Osteoblast (primary cell): ENCODE results near the gene TCF12. TPM values are rescaled to one million over a fixed set of nuclear protein-coding genes. Genes with fewer than 3 reads are reported as not detected.

Experiments
- DNase-seq: peaks from one replicate; pipeline ENCODE4 v3.0.0; 2011; ENCODE audit warnings: low spot score, mixed read lengths; ENCODE audit not compliant: insufficient read length; ENCODE audit errors: missing footprints
- H2AFZ ChIP-seq: 2 replicates; pipeline ENCODE4 v1.6.0; 2011; ENCODE audit warnings: mild to moderate bottlenecking, low read length
- H3K27ac ChIP-seq: 2 replicates; pipeline ENCODE4 v1.5.1; 2011; ENCODE audit warnings: mild to moderate bottlenecking, low read depth, low read length, moderate library complexity
- H3K27me3 ChIP-seq: 2 replicates; pipeline ENCODE4 v1.6.0; 2012; ENCODE audit warnings: mild to moderate bottlenecking, control low read depth, inconsistent platforms, low read length, moderate library complexity; ENCODE audit not compliant: insufficient read depth
- H3K36me3 ChIP-seq: 2 replicates; pipeline ENCODE4 v1.5.1; 2011; ENCODE audit warnings: mild to moderate bottlenecking, low read length, control low read depth, moderate library complexity; ENCODE audit not compliant: insufficient read depth
- H3K4me1 ChIP-seq: 2 replicates; pipeline ENCODE4 v1.5.1; 2011; ENCODE audit warnings: mild to moderate bottlenecking, low read length, control low read depth, moderate library complexity; ENCODE audit not compliant: insufficient read depth
- H3K4me2 ChIP-seq: 2 replicates; pipeline ENCODE4 v1.6.0; 2011; ENCODE audit warnings: mild to moderate bottlenecking, low read length; ENCODE audit not compliant: insufficient read depth
- H3K4me3 ChIP-seq: fragments of 200-600 bp; sonication (generic); 3 replicates; pipeline ENCODE4 v1.5.1; 2012; ENCODE audit warnings: mild to moderate bottlenecking, low read length, inconsistent platforms; ENCODE audit not compliant: insufficient read depth
- H3K79me2 ChIP-seq: 2 replicates; pipeline ENCODE4 v1.6.0; 2012; ENCODE audit warnings: mild to moderate bottlenecking, low read length, control low read depth, inconsistent platforms; ENCODE audit not compliant: insufficient read depth
- H3K9me3 ChIP-seq: 2 replicates; pipeline ENCODE4 v1.5.1; 2011; ENCODE audit warnings: low read depth, low read length, control low read depth
- H4K20me1 ChIP-seq: 2 replicates; pipeline ENCODE4 v1.6.0; 2012; ENCODE audit warnings: mild to moderate bottlenecking, low read length, control low read depth; ENCODE audit not compliant: insufficient read depth
- total RNA-seq: library from RNA; depleted of rRNA; stranded (reverse); fragments of >200 nt; gene quantifications from 2 replicates; pipeline ENCODE4 v1.2.3, GENCODE V29; 2012
- TF ChIP-seq, protein P1 (sequence below): IDR thresholded peaks from 2 replicates; pipeline ENCODE4 v1.5.1; 2011; ENCODE audit warnings: mild to moderate bottlenecking, low read depth, low read length, moderate library complexity; ENCODE audit errors: extremely low read depth

Gene TCF12
- total RNA-seq, 1 donor: 86.5 TPM

DNA sequence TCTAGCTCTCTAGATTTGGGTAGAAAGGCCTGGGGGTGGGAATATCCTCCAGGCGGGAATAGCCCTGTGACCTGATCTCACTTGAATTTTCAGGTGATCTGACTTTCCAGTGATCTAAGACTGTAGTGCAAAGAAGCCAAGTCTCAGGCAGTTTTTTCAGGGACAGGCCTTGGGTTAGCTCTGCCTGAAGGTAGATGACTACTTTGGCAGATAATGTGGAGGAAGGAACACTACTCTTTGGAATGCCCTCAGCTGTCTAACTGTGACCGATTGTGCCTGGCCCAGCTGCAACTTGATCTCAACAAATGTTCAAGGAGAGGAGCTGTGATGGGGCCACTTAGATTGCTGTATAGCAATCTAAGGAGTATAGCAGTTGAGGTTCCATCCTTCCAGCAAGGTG, 193.7 kb downstream of the TCF12 start:
- TF ChIP-seq, protein P1, sequence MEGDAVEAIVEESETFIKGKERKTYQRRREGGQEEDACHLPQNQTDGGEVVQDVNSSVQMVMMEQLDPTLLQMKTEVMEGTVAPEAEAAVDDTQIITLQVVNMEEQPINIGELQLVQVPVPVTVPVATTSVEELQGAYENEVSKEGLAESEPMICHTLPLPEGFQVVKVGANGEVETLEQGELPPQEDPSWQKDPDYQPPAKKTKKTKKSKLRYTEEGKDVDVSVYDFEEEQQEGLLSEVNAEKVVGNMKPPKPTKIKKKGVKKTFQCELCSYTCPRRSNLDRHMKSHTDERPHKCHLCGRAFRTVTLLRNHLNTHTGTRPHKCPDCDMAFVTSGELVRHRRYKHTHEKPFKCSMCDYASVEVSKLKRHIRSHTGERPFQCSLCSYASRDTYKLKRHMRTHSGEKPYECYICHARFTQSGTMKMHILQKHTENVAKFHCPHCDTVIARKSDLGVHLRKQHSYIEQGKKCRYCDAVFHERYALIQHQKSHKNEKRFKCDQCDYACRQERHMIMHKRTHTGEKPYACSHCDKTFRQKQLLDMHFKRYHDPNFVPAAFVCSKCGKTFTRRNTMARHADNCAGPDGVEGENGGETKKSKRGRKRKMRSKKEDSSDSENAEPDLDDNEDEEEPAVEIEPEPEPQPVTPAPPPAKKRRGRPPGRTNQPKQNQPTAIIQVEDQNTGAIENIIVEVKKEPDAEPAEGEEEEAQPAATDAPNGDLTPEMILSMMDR: no peak
- no peak overlapping the region for H3K4me2 ChIP-seq
- H3K9me3 ChIP-seq: no peaks in the 10 kb centered on the region
- no peak overlapping the region for H2AFZ ChIP-seq
- no peaks in the 10 kb centered on the region for H3K36me3 ChIP-seq
- no peaks in the 10 kb centered on the region for H3K27me3 ChIP-seq
- H3K4me3 ChIP-seq: no peak overlapping the region
- DNase-seq: no peak
- peaks cover 10% of the 10 kb centered on the region for H4K20me1 ChIP-seq
- no peak overlapping the region for H3K27ac ChIP-seq
- H3K4me1 ChIP-seq: peaks cover 1% of the 10 kb centered on the region
- peaks cover 28% of the 10 kb centered on the region for H3K79me2 ChIP-seq

DNA sequence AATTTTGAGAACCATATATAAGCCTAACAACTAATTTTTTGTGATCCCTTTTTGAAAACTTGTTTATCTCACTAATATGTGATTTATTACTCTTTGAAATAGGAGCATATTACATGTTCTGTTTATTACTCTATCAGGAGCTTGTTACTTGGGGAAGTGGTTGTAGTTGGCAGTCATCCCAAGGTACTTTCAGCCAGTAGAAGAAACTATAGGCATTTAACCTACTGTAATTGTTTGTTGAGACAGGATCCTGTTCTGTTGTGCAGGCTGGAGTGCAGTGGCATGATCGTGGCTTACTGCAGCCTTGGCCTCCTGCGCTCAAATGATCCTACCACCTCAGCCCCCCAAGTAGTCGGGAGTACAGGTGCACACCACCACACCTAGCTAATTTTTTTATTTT, 195.6 kb downstream of the TCF12 start:
- H3K4me3 ChIP-seq: no peak overlapping the region
- H3K4me1 ChIP-seq: peaks cover 14% of the 10 kb centered on the region
- no peaks in the 10 kb centered on the region for H3K36me3 ChIP-seq
- peaks cover 10% of the 10 kb centered on the region for H4K20me1 ChIP-seq
- peaks cover 26% of the 10 kb centered on the region for H3K79me2 ChIP-seq
- no peak overlapping the region for H3K27ac ChIP-seq
- TF ChIP-seq, protein P1: no peak
- no peak overlapping the region for H2AFZ ChIP-seq
- DNase-seq: no peak
- no peaks in the 10 kb centered on the region for H3K9me3 ChIP-seq
- no peaks in the 10 kb centered on the region for H3K27me3 ChIP-seq
- H3K4me2 ChIP-seq: no peak overlapping the region

DNA sequence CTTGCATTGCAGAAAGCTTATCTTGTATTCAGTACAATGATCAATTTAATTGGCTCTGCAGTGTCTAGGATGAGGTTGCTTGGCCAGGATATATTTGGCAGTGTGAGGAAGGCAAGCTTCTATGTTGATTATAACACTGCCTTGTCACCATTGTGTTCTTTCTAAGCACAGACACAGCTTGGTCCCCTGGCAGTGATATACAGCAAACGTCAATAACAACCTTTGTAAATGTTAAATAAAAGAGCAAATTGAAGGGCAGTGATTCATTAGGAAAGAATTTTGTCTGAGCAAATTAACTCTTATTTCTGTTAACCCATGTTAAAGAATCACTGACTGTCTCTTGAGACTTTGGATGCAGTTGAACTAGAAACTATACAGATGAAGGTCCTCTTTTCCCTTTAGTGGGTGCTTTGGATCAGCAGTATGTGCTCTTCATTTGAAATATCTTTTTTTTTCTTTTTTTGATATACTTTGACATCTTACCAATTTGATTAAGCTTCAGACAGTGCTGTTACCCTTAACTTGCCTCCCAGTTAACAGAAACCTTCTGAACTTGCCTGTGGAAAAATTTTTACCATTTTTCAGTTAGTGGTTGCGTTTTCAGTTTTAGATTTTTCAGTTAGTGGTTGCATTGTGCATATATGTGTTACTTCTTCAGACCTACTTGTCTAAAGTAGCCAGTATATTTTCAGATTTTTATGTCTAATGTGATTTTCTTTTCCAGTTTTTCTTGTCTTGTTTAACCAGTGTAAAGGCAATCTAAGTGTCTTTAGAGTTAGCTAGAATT, 199.8 kb downstream of the TCF12 start:
- Histone ChIP-seq H3K9me3 (no peaks in the 10 kb centered on the region), H3K4me3 (no peak overlapping the region), H3K27ac (peak overlapping the region; percentile 15), H3K4me2 (no peak overlapping the region), H3K4me1 (peaks cover 20% of the 10 kb centered on the region), H4K20me1 (no peaks in the 10 kb centered on the region), H3K27me3 (no peaks in the 10 kb centered on the region), H3K36me3 (no peaks in the 10 kb centered on the region), H2AFZ (no peak overlapping the region), H3K79me2 (peaks cover 33% of the 10 kb centered on the region)
- DNase-seq: peak; percentile 57
- TF ChIP-seq, protein P1: no peak

DNA sequence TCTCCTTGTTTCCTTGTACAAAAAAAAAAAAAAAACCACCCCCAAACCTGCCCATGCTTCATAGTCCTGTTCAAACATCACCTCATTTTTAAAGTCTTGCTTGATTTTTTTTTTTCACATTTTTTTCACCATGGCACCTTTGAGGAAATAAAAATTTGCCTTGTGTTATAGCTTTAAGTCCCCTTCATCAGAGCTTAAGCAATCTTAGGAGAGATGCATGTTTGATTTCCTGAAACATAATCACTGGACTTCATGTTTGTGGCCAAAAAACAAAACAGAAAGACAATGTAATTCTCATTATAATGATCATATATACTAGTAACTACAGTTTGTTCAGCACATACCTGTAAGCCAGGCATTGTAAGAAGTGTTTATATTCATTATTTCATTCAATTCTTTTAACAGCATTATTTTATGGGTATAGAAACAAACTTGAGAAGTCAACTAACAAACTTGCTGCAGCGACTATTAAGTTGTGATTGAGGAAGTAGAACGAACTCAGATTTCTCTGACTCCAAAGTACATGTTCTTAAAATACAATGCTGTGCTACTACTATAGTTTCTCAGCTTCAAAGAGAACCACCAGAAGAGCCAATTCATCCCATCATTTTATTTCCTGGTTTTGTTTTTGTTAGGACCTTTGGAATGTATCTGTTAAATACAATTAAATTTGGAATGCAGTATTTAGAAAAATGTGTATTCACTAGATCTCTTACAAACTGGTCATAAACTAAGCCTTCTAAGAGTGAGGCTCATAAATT, 203.8 kb downstream of the TCF12 start:
- Histone ChIP-seq H3K79me2 (peaks cover 27% of the 10 kb centered on the region), H3K9me3 (no peaks in the 10 kb centered on the region), H4K20me1 (peaks cover 4% of the 10 kb centered on the region), H3K27me3 (no peaks in the 10 kb centered on the region), H3K4me1 (peaks cover 18% of the 10 kb centered on the region), H3K36me3 (no peaks in the 10 kb centered on the region), H3K4me3 (no peak overlapping the region), H3K27ac (no peak overlapping the region), H2AFZ (no peak overlapping the region), H3K4me2 (no peak overlapping the region)
- no peak for DNase-seq
- TF ChIP-seq, protein P1: no peak
